ENCODE data around the gene TDRD3. TPM values are rescaled to one million over a fixed set of nuclear protein-coding genes. Genes with fewer than 3 reads are reported as not detected.

TDRD3 gene
- total RNA-seq (10 to 100 TPM; 29.4 to 34.9 TPM), polyA plus RNA-seq (1 to 10 TPM; 4.9 to 8.4 TPM)

DNA sequence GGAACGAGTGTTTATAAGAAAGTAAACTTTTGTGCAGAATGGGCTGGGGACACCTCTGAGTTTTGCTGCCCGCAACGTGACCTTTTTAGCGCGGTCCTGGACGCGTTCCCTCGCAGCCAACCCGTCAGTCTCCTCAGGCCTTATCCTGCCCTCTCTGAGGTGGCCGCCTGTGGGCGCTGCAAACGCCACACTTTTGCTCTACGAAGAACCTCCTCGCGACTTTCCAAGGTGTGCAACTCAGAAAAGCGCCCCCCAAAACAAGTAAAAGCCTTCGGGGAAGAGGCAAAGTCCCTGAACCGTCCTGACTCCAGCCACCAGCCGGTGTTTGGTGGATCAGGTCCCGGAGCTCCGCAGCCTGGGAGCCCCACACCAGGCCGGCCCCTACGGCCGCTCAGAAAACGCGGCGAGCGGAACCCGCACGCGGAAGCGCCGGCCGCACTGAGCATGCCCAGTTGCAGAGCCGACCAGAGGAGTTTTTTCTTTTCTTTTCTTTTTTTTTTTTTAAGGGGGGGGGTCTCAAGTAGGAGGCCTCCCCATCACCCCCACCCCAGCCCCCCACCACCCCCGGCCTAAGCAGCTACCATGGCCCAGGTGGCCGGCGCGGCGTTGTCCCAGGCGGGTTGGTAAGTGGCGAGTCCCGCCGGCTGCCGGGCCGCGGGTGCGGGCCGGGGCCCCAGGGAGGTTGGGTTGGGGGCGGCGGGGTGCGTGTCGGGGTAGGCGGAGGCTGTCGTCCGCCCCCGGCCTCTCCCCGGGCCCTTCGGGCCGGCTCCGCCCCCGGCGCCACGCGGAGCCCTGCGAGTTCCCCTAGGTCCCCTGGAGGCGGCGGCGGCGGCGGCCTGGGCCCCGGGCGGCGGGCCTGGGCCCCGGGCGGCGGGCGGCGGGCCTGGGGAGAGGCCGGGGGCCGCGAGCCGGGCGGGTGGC is at the start of gene TDRD3:
TDRD3 (plus strand) TSS at position 438 of the 921 bp plus-strand sequence; CDS start at position 583, 145 bp downstream.
- Mint-ChIP-seq H3K4me1 (peaks cover 21 to 50% (median 29%) of the 10 kb centered on the region in 4 donors), H3K27ac (peak within 1 kb of the TSS; percentile 94 to 97 (median 96)), H3K9me3 (no peaks in the 10 kb centered on the region), H3K36me3 (peaks cover 0 to 9% of the 10 kb centered on the region in 2 donors), H3K27me3 (no peaks in the 10 kb centered on the region), H3K4me3 (peak within 1 kb of the TSS; percentile 90 to 96 (median 95))
- Histone ChIP-seq H3K36me3 (ENCODE audit: insufficient read depth, low read length) (no peaks in the 10 kb centered on the region), H3K27ac (ENCODE audit: low read depth, low read length) (peak within 1 kb of the TSS; percentile 76), H3K4me1 (ENCODE audit: insufficient read depth, low read length) (peaks cover 32% of the 10 kb centered on the region), H3K9me3 (ENCODE audit: control insufficient read depth in 1 of 2, low read length in 2 of 2) (no peaks in the 10 kb centered on the region), H3K4me3 (ENCODE audit: low read length in 2 of 2) (peak within 1 kb of the TSS; percentile 67 to 88), H3K27me3 (ENCODE audit: insufficient read depth, low read length) (no peaks in the 10 kb centered on the region)
- peak; percentile 81 to 85 (median 84) for DNase-seq
- POLR2A ChIA-PET (ENCODE audit: partially characterized antibody): interaction anchor here (0.6 to 1.5 kb wide), 11 partner anchors 10 to 1006 kb away, joined by 3 to 8 read pairs (median 4); partner anchors contain the start of gene DIAPH3
- CTCF ChIA-PET (ENCODE audit: partially characterized antibody): interaction anchor here (0.8 to 5.9 kb wide), 6 partner anchors 9 to 1005 kb away, joined by 3 to 30 read pairs (median 6); no protein-coding TSS in a partner anchor
- intact Hi-C loops (cut with micrococcal nuclease): loop anchor here (1.0 to 2.0 kb wide), 3 partner anchors 25 to 232 kb away; no protein-coding TSS in a partner anchor

DNA sequence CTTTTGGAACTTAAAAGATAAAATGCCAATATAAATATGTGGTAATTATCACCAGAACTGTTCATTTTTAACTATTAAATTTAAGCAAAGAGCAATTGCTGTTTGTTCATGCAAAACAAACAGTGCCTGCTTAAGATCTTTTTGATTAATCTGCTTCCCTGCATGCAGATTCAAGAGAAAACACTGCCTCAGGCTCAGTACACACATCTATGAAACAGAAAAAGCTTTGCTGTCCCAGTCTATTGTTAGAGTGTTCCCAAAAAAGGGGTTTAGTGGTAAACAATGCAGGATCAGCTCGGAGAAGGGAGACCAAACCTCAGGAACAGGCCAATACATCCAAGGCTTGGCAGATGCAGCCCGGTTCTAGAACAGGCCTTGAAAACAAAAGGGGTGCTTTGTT is 49.3 kb upstream of the TDRD3 start:
- no peak overlapping the region for H3K4me3 Mint-ChIP-seq
- no peaks in the 10 kb centered on the region for H3K4me1 ChIP-seq (ENCODE audit: insufficient read depth, low read length)
- intact Hi-C loops (cut with micrococcal nuclease): no loop called here
- H3K27ac Mint-ChIP-seq: no peak overlapping the region
- H3K36me3 ChIP-seq (ENCODE audit: insufficient read depth, low read length): no peaks in the 10 kb centered on the region
- peaks cover 18 to 33% of the 10 kb centered on the region in 2 donors for H3K27me3 Mint-ChIP-seq
- H3K4me3 ChIP-seq (ENCODE audit: low read length in 2 of 2): no peak overlapping the region
- peaks cover 0 to 4% (median 3%) of the 10 kb centered on the region in 8 donors for H3K9me3 Mint-ChIP-seq
- no peak for DNase-seq
- H3K36me3 Mint-ChIP-seq: no peaks in the 10 kb centered on the region
- ChIA-PET POLR2A (ENCODE audit: partially characterized antibody) (no interaction called here), CTCF (ENCODE audit: partially characterized antibody) (interaction anchor here (1.2 kb wide), 1 partner anchor 12 kb away, joined by 3 read pairs; no protein-coding TSS in a partner anchor)
- H3K4me1 Mint-ChIP-seq: no peaks in the 10 kb centered on the region
- H3K27ac ChIP-seq (ENCODE audit: low read depth, low read length): no peak overlapping the region
- no peaks in the 10 kb centered on the region for H3K9me3 ChIP-seq (ENCODE audit: control insufficient read depth in 1 of 2, low read length in 2 of 2)
- H3K27me3 ChIP-seq (ENCODE audit: insufficient read depth, low read length): no peaks in the 10 kb centered on the region

- H3K4me1 Mint-ChIP-seq: no peaks in the 10 kb centered on the region
- H3K9me3 ChIP-seq (ENCODE audit: control insufficient read depth in 1 of 2, low read length in 2 of 2): no peaks in the 10 kb centered on the region
- no peak overlapping the region for H3K27ac Mint-ChIP-seq
- peaks cover 0 to 6% (median 3%) of the 10 kb centered on the region in 8 donors for H3K9me3 Mint-ChIP-seq
- no peak overlapping the region for H3K4me3 Mint-ChIP-seq
- no peaks in the 10 kb centered on the region for H3K36me3 ChIP-seq (ENCODE audit: insufficient read depth, low read length)
- H3K4me1 ChIP-seq (ENCODE audit: insufficient read depth, low read length): no peaks in the 10 kb centered on the region
- H3K27me3 ChIP-seq (ENCODE audit: insufficient read depth, low read length): no peaks in the 10 kb centered on the region
- H3K36me3 Mint-ChIP-seq: no peaks in the 10 kb centered on the region
- DNase-seq: no peak
- no peak overlapping the region for H3K4me3 ChIP-seq (ENCODE audit: low read length in 2 of 2)
- ChIA-PET CTCF (ENCODE audit: partially characterized antibody) (interaction anchor here (1.2 kb wide), 1 partner anchor 12 kb away, joined by 3 read pairs; no protein-coding TSS in a partner anchor), POLR2A (ENCODE audit: partially characterized antibody) (no interaction called here)
- intact Hi-C loops (cut with micrococcal nuclease): no loop called here
- H3K27ac ChIP-seq (ENCODE audit: low read depth, low read length): no peak overlapping the region
- peaks cover 18 to 33% of the 10 kb centered on the region in 2 donors for H3K27me3 Mint-ChIP-seq
These were observed 48.9 kb upstream of the TDRD3 start for GRCh38 chr13:60348097-60348496.

DNA sequence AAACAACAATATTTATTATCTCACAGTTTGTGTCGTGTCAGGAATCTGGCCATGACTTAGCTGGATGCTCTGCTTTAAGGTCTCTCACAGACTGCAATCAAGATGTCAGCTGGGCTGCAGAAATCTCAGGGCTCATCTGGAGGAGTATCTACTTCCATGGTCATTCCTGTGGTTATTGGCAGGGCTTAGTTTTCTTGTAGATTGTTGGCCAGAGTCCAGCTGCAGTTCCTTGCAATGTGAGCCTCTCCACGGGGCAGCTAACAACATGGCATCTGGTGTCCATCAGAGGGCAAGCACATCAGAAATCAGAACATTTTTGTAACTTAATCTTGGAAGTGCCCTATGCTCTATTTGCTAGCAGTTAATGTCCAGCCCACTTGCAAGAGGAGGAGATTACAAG is 45.7 kb upstream of the TDRD3 start:
- Histone ChIP-seq H3K4me1 (ENCODE audit: insufficient read depth, low read length) (no peaks in the 10 kb centered on the region), H3K4me3 (ENCODE audit: low read length in 2 of 2) (no peak overlapping the region), H3K36me3 (ENCODE audit: insufficient read depth, low read length) (no peaks in the 10 kb centered on the region), H3K27ac (ENCODE audit: low read depth, low read length) (no peak overlapping the region), H3K27me3 (ENCODE audit: insufficient read depth, low read length) (no peaks in the 10 kb centered on the region), H3K9me3 (ENCODE audit: control insufficient read depth in 1 of 2, low read length in 2 of 2) (no peaks in the 10 kb centered on the region)
- Mint-ChIP-seq H3K9me3 (peaks cover 0 to 6% (median 3%) of the 10 kb centered on the region in 8 donors), H3K4me1 (no peaks in the 10 kb centered on the region), H3K27ac (no peak overlapping the region), H3K27me3 (peaks cover 17 to 25% of the 10 kb centered on the region in 2 donors), H3K4me3 (no peak overlapping the region), H3K36me3 (no peaks in the 10 kb centered on the region)
- CTCF ChIA-PET (ENCODE audit: partially characterized antibody): interaction anchor here (0.7 kb wide), 1 partner anchor 24 kb away, joined by 3 read pairs; no protein-coding TSS in a partner anchor
- POLR2A ChIA-PET (ENCODE audit: partially characterized antibody): no interaction called here
- intact Hi-C loops (cut with micrococcal nuclease): no loop called here
- DNase-seq: no peak

DNA sequence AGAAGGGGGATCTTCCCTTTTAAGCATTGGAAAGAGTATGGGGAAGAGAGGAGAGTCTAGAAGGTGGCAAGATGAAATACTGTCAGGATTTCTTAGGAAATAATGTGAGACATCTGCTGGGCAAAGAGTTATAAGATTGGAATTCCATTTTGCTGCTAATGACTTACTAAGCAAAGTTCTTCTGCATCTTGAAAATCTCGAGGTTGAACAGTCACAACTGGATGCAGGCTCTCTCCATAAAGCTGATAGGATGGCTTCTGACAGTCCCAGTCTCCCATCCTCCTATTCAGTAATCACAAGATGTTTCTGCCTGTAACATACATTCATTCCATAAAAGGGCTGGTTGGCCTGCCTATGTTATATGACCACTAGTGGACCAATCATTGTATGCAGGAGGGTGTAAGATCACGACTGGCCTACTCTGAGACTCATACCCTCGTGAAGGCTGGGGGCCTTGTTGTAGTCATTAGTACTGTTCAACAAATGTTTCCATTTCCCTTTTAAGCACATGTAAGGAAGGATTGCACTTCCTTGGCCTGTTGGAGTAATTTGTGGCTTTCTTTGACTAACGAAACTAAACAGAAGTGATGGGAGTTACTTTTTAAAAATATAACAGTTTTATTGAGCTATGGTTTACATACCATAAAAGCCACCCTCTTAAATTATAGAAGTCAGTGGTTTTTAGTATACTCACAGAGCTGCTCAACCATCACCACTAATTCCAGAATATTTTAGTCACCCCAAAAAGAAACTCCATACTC is 45.0 kb upstream of the TDRD3 start:
- H3K4me1 ChIP-seq (ENCODE audit: insufficient read depth, low read length): no peaks in the 10 kb centered on the region
- no peak for DNase-seq
- Mint-ChIP-seq H3K27ac (no peak overlapping the region), H3K4me1 (no peaks in the 10 kb centered on the region), H3K27me3 (peaks cover 20 to 25% of the 10 kb centered on the region in 2 donors), H3K36me3 (no peaks in the 10 kb centered on the region), H3K4me3 (no peak overlapping the region), H3K9me3 (peaks cover 0 to 6% (median 3%) of the 10 kb centered on the region in 8 donors)
- ChIA-PET POLR2A (ENCODE audit: partially characterized antibody) (no interaction called here), CTCF (ENCODE audit: partially characterized antibody) (no interaction called here)
- H3K27me3 ChIP-seq (ENCODE audit: insufficient read depth, low read length): no peaks in the 10 kb centered on the region
- no peaks in the 10 kb centered on the region for H3K9me3 ChIP-seq (ENCODE audit: control insufficient read depth in 1 of 2, low read length in 2 of 2)
- H3K4me3 ChIP-seq (ENCODE audit: low read length in 2 of 2): no peak overlapping the region
- no peaks in the 10 kb centered on the region for H3K36me3 ChIP-seq (ENCODE audit: insufficient read depth, low read length)
- intact Hi-C loops (cut with micrococcal nuclease): no loop called here
- H3K27ac ChIP-seq (ENCODE audit: low read depth, low read length): no peak overlapping the region

DNA sequence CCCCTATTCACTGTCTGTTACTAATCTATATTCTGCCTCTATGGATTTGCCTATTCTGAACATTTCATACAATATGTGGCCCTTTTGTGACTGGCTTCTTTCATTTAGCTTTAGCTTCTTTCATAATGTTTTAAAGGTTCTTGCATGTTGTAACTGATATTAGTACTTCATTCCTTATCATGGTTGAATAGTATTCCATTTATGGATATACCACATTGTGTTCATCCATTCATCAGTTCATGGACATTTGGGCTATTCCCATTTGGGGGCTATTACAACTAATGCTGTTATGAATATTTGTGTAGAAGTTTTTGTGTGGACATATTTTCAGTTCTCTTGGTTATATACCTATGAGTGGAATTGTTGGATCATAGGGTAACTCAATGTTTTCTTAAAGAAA is 44.4 kb upstream of the TDRD3 start:
- POLR2A ChIA-PET (ENCODE audit: partially characterized antibody): no interaction called here
- no peaks in the 10 kb centered on the region for H3K27me3 ChIP-seq (ENCODE audit: insufficient read depth, low read length)
- no peak overlapping the region for H3K4me3 ChIP-seq (ENCODE audit: low read length in 2 of 2)
- Mint-ChIP-seq H3K4me3 (no peak overlapping the region), H3K9me3 (peaks cover 0 to 6% (median 3%) of the 10 kb centered on the region in 8 donors), H3K4me1 (no peaks in the 10 kb centered on the region), H3K36me3 (no peaks in the 10 kb centered on the region), H3K27me3 (peaks cover 20 to 25% of the 10 kb centered on the region in 2 donors), H3K27ac (no peak overlapping the region)
- no peaks in the 10 kb centered on the region for H3K9me3 ChIP-seq (ENCODE audit: control insufficient read depth in 1 of 2, low read length in 2 of 2)
- DNase-seq: no peak
- no peaks in the 10 kb centered on the region for H3K4me1 ChIP-seq (ENCODE audit: insufficient read depth, low read length)
- no peak overlapping the region for H3K27ac ChIP-seq (ENCODE audit: low read depth, low read length)
- intact Hi-C loops (cut with micrococcal nuclease): no loop called here
- H3K36me3 ChIP-seq (ENCODE audit: insufficient read depth, low read length): no peaks in the 10 kb centered on the region
- CTCF ChIA-PET (ENCODE audit: partially characterized antibody): no interaction called here

- H3K27ac Mint-ChIP-seq: no peak overlapping the region
- no peaks in the 10 kb centered on the region for H3K27me3 ChIP-seq (ENCODE audit: insufficient read depth, low read length)
- peaks cover 9 to 11% of the 10 kb centered on the region in 2 donors for H3K27me3 Mint-ChIP-seq
- H3K4me1 Mint-ChIP-seq: no peaks in the 10 kb centered on the region
- POLR2A ChIA-PET (ENCODE audit: partially characterized antibody): no interaction called here
- intact Hi-C loops (cut with micrococcal nuclease): no loop called here
- CTCF ChIA-PET (ENCODE audit: partially characterized antibody): no interaction called here
- H3K9me3 Mint-ChIP-seq: peaks cover 0 to 6% (median 3%) of the 10 kb centered on the region in 8 donors
- H3K36me3 ChIP-seq (ENCODE audit: insufficient read depth, low read length): no peaks in the 10 kb centered on the region
- H3K36me3 Mint-ChIP-seq: no peaks in the 10 kb centered on the region
- H3K4me1 ChIP-seq (ENCODE audit: insufficient read depth, low read length): no peaks in the 10 kb centered on the region
- no peak overlapping the region for H3K4me3 Mint-ChIP-seq
- no peak overlapping the region for H3K27ac ChIP-seq (ENCODE audit: low read depth, low read length)
- no peak for DNase-seq
- H3K9me3 ChIP-seq (ENCODE audit: control insufficient read depth in 1 of 2, low read length in 2 of 2): no peaks in the 10 kb centered on the region
- H3K4me3 ChIP-seq (ENCODE audit: low read length in 2 of 2): no peak overlapping the region
These were observed 42.0 kb upstream of the TDRD3 start for GRCh38 chr13:60355056-60355455.

Measured in CD4-positive, alpha-beta memory T cell (primary cell).